Inflammatory macrophage (primary cell): ENCODE measurements around the gene MBD3L2.
"Not testable (repeated sequence)": the region's sequence is repeated elsewhere in the genome, so short reads cannot be mapped to it uniquely, and the experiment has no call there.

ENCODE experiments used
- DNase-seq, 2 donors: peaks; one replicate each; pipeline ENCODE4 v3.0.0-alpha.2; 2020 to 2022
- total RNA-seq, 18 experiments: gene quantifications; one replicate each; lab custom pipeline; 2026; ENCODE audit warnings: mixed read lengths in 6 of 18, inconsistent platforms in 2 of 18; lab: John Stamatoyannopoulos, UW

MBD3L2 gene
- total RNA-seq, result 0 reads per million in 18 experiments

- not testable (repeated sequence) for DNase-seq
Measured at GRCh38 chr19:7049021-7049420, at the start of gene MBD3L2. MBD3L2 (plus strand) TSS chr19:7049321; CDS start chr19:7049374, 53 bp downstream.

GRCh38 chr19:6999933-7000332 lies 49.2 kb upstream of the MBD3L2 start:
- DNase-seq, result peak; percentile 72

GRCh38 chr19:7000333-7000732 lies 48.8 kb upstream of the MBD3L2 start:
- peak; percentile 46 to 56 for DNase-seq

GRCh38 chr19:7000816-7001215 lies 48.3 kb upstream of the MBD3L2 start:
- DNase-seq, result peak; percentile 38 to 51

- peak; percentile 65 to 72 for DNase-seq
Measured at GRCh38 chr19:7004313-7004931, 44.7 kb upstream of the MBD3L2 start.

GRCh38 chr19:7006135-7006704 lies 42.9 kb upstream of the MBD3L2 start:
- DNase-seq, result no peak

GRCh38 chr19:7007859-7008258 lies 41.3 kb upstream of the MBD3L2 start:
- DNase-seq, result peak in 1 of 2 donors; percentile 14

GRCh38 chr19:7010722-7011593 lies 38.2 kb upstream of the MBD3L2 start:
- DNase-seq, result no peak

GRCh38 chr19:7013678-7014077 lies 35.4 kb upstream of the MBD3L2 start:
- peak; percentile 80 for DNase-seq

GRCh38 chr19:7018828-7019227 lies 30.3 kb upstream of the MBD3L2 start:
- no peak for DNase-seq

GRCh38 chr19:7021331-7021730 lies 27.8 kb upstream of the MBD3L2 start, which contains the start of gene MBD3L2B:
MBD3L2B (minus strand) TSS chr19:7021431; CDS start chr19:7021397, 34 bp downstream.
- not testable (repeated sequence) for DNase-seq

- DNase-seq, result not testable (repeated sequence)
Measured at GRCh38 chr19:7028790-7029189, 20.3 kb upstream of the MBD3L2 start.

GRCh38 chr19:7030278-7030677 lies 18.8 kb upstream of the MBD3L2 start, which contains the start of gene MBD3L5:
MBD3L5 (plus strand) TSS chr19:7030578; CDS start chr19:7030612, 34 bp downstream.
- DNase-seq, result not testable (repeated sequence)

- DNase-seq, result not testable (repeated sequence)
Measured at GRCh38 chr19:7040079-7040478, 9.0 kb upstream of the MBD3L2 start, which contains the start of gene MBD3L4. MBD3L4 (minus strand) TSS chr19:7040179; CDS start chr19:7040144, 35 bp downstream.

- DNase-seq, result not testable (repeated sequence)
Measured at GRCh38 chr19:7041563-7041962, 7.6 kb upstream of the MBD3L2 start.

GRCh38 chr19:7051421-7051820 lies 2.3 kb downstream of the MBD3L2 start:
- DNase-seq, result not testable (repeated sequence)

GRCh38 chr19:7052896-7053295 lies 3.8 kb downstream of the MBD3L2 start:
- DNase-seq, result not testable (repeated sequence)

- DNase-seq, result not testable (repeated sequence)
Measured at GRCh38 chr19:7054635-7055368, 5.7 kb downstream of the MBD3L2 start.

- DNase-seq, result not testable (repeated sequence)
Measured at GRCh38 chr19:7055679-7056078, 6.6 kb downstream of the MBD3L2 start.

- not testable (repeated sequence) for DNase-seq
Measured at GRCh38 chr19:7056371-7056770, 7.2 kb downstream of the MBD3L2 start.

- DNase-seq, result not testable (repeated sequence)
Measured at GRCh38 chr19:7058576-7058975, 9.5 kb downstream of the MBD3L2 start, which contains the start of gene MBD3L3. MBD3L3 (minus strand) TSS chr19:7058676; CDS start chr19:7058605, 71 bp downstream.

- not testable (repeated sequence) for DNase-seq
Measured at GRCh38 chr19:7059977-7060376, 10.9 kb downstream of the MBD3L2 start.
